HepG2 (cell line): ENCODE data around the gene OPRM1. TPM values are rescaled to one million over a fixed set of nuclear protein-coding genes. Genes with fewer than 3 reads are reported as not detected.
"Not testable (repeated sequence)": the region's sequence is repeated elsewhere in the genome, so short reads cannot be mapped to it uniquely, and the experiment has no call there.

Source experiments
- ATAC-seq: fragments of 200-7000 bp; cut with Tn5 transposase; 3 replicates; pipeline ENCODE4 v1.9.1; 2020; ENCODE audit warnings: mild to moderate bottlenecking, moderate library complexity
- BruUV-seq: library from RNA; stranded (reverse); fragments of 400-500 nt; replicated peaks from 2 replicates; lab custom pipeline; 2021; lab: Mats Ljungman, UMichigan
- CTCF ChIA-PET: fragments of 300-600 bp; formaldehyde crosslinking; extraction: SDS; loops from one replicate; lab custom pipeline; 2021; ENCODE audit warnings: low total read pairs, inconsistent platforms, low intra/inter-chr PET ratio; lab: Yijun Ruan, JAX
- POLR2A ChIA-PET: fragments of 350-600 bp; sonication (Branson Sonifier 250); formaldehyde crosslinking; loops from one replicate; lab custom pipeline; 2020; ENCODE audit warnings: antibody characterized with exemption, inconsistent platforms; lab: Yijun Ruan, JAX
- DNase-seq: peaks from one replicate; pipeline ENCODE4 v3.0.0-alpha.2; 2015; ENCODE audit warnings: low spot score
- FAIRE-seq: peaks from 3 replicates; lab custom pipeline; 2011; peaks lifted over from hg19 to GRCh38; lab: Jason Lieb, UNC
- H2AFZ ChIP-seq: one replicate; pipeline ENCODE4 v1.6.1; 2011; ENCODE audit warnings: low read length, inconsistent platforms
- H3K27ac ChIP-seq: fragments of 300-600 bp; 3 replicates; pipeline ENCODE4 v1.8.0; 2011; ENCODE audit warnings: mixed run types, mild to moderate bottlenecking, mixed read lengths, low read length, inconsistent platforms; ENCODE audit not compliant: insufficient read depth; ENCODE audit errors: extremely low read length
- H3K27me3 ChIP-seq, 2 experiments: fragments of 200-600 bp in 1 of 2; 2 replicates in 1 of 2; 3 replicates in 1 of 2; pipeline versions ENCODE4 v1.6.0 to v1.8.0; 2011; ENCODE audit warnings: low read length in 2 of 2, mild to moderate bottlenecking in 2 of 2, moderate library complexity in 2 of 2, inconsistent platforms in 1 of 2; ENCODE audit not compliant: insufficient read depth in 2 of 2, control insufficient read depth in 1 of 2
- H3K36me3 ChIP-seq, 2 experiments: fragments of 200-600 bp in 1 of 2; replicated peaks in 1 of 2; 2 replicates in 1 of 2; 3 replicates in 1 of 2; pipeline versions ENCODE4 v1.5.1 to v1.8.0; 2011; ENCODE audit warnings: low read length in 2 of 2, inconsistent platforms in 1 of 2; ENCODE audit not compliant: insufficient read depth in 2 of 2, control insufficient read depth in 1 of 2
- H3K4me1 ChIP-seq: 2 replicates; pipeline ENCODE4 v1.5.1; 2012; ENCODE audit warnings: low read length, inconsistent platforms; ENCODE audit not compliant: insufficient read depth
- H3K4me2 ChIP-seq: 2 replicates; pipeline ENCODE4 v1.6.0; 2011; ENCODE audit warnings: low read depth, low read length, inconsistent platforms
- H3K4me3 ChIP-seq, 3 experiments: fragments of 200-600 bp in 1 of 3; sonication (generic), shearing (Covaris generic) in 1 of 3; replicated peaks in 1 of 3; 2 replicates each; pipeline ENCODE4 v1.5.1; 2011 to 2016; ENCODE audit warnings: low read length in 3 of 3, inconsistent platforms in 2 of 3, low read depth in 2 of 3, mild to moderate bottlenecking in 2 of 3, control low read depth in 1 of 3, mixed read lengths in 1 of 3; ENCODE audit not compliant: insufficient read depth in 1 of 3
- H3K79me2 ChIP-seq: one replicate; pipeline ENCODE4 v1.6.1; 2011; ENCODE audit warnings: low read length, inconsistent platforms; ENCODE audit not compliant: insufficient read depth
- H3K9ac ChIP-seq: 2 replicates; pipeline ENCODE4 v1.6.0; 2011; ENCODE audit warnings: mild to moderate bottlenecking, low read depth, low read length, inconsistent platforms; ENCODE audit not compliant: insufficient read depth
- H3K9me3 ChIP-seq: 2 replicates; pipeline ENCODE4 v1.5.1; 2012; ENCODE audit warnings: mild to moderate bottlenecking, low read length
- H4K20me1 ChIP-seq: 2 replicates; pipeline ENCODE4 v1.6.0; 2011; ENCODE audit warnings: inconsistent platforms, mild to moderate bottlenecking, low read length, moderate library complexity; ENCODE audit not compliant: insufficient read depth
- BHLHE40 ChIP-seq: IDR thresholded peaks from 2 replicates; pipeline ENCODE4 v1.6.1; 2011; ENCODE audit warnings: low read length, improper control_type of control experiment
- WGBS: methylation state at CpG from one replicate; pipeline ENCODE4 v1.1.6; 2017; ENCODE audit warnings: low lambda C conversion rate; 5-methylcytosine and 5-hydroxymethylcytosine counted together
- in situ Hi-C: cut with HindIII; loops from 2 replicates; pipeline ENCODE4 v1.10.0; 2017; ENCODE audit warnings: low pct_unique_long_range_greater_than_20kb; ENCODE audit not compliant: extremely low pct_ligation_motif_present
- intact Hi-C: fragments of 100-400 bp; cut with micrococcal nuclease; formaldehyde crosslinking; loops from one replicate; pipeline ENCODE4 v1.10.0; 2022; ENCODE audit not compliant: unreplicated experiment
- polyA plus RNA-seq, 8 experiments: library from polyadenylated mRNA; depleted of rRNA in 3 of 8; stranded (reverse) in 7 of 8; unstranded in 1 of 8; fragments of >200 nt; fragmentation: Illumina TruSeq in 4 of 8; extraction: Trizol in 4 of 8; gene quantifications; 2 replicates each; pipeline versions ENCODE4 v1.2.1 to v1.2.3, GENCODE V29; 2011 to 2016; ENCODE audit warnings: low read depth in 4 of 8, missing spikeins in 1 of 8, mixed read lengths in 1 of 8; ENCODE audit not compliant: insufficient read depth in 1 of 8
- total RNA-seq, 5 experiments: library from RNA; depleted of rRNA; stranded (reverse); fragments of >200 nt; fragmentation: Illumina TruSeq; extraction: Trizol; gene quantifications; 2 replicates each; pipeline ENCODE4 v1.2.3, GENCODE V29; 2016; ENCODE audit warnings: low read depth in 1 of 5
- TF ChIP-seq, protein P1 (sequence below): sonication (generic); formaldehyde crosslinking; IDR thresholded peaks from 2 replicates; pipeline ENCODE4 v1.4.0; 2020; ENCODE audit warnings: missing genetic modification reagents, borderline replicate concordance

Gene OPRM1
- total and polyA plus RNA-seq, 2 of the 13 experiments (the other 11 are each of a cell fraction or from before 2014, with no cell fraction given), result not detected

DNA sequence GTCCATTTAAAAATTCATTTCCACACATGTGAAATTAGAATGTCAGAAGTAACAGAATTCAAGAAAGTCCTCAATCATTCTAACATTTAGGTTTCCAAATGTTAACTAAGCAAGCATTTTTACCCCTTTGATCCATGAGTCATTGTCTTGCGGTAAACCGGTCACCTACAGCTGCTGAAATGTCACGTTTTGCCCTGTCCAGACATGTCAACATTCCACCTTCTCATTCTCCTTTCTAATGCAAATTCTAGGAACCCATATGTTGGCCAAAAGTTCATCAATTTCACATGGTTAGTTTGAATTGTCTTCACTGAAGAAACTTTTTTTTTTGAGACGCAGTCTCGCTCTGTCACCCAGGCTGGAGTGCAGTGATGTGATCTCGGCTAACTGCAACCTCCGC lies 200.4 kb downstream of the OPRM1 start:
- no peak overlapping the region for H3K4me2 ChIP-seq
- TF ChIP-seq BHLHE40, result 0 out of 2 replicates have a peak, but pooled peaks have one; percentile 46
- TF ChIP-seq, protein P1, sequence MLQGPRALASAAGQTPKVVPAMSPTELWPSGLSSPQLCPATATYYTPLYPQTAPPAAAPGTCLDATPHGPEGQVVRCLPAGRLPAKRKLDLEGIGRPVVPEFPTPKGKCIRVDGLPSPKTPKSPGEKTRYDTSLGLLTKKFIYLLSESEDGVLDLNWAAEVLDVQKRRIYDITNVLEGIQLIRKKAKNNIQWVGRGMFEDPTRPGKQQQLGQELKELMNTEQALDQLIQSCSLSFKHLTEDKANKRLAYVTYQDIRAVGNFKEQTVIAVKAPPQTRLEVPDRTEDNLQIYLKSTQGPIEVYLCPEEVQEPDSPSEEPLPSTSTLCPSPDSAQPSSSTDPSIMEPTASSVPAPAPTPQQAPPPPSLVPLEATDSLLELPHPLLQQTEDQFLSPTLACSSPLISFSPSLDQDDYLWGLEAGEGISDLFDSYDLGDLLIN (CRISPR knock-in tag), result no peak
- no peaks in the 10 kb centered on the region for H3K79me2 ChIP-seq
- DNase-seq (no peak), ATAC-seq (no peak), FAIRE-seq (no peak)
- no TSS peak for BruUV-seq
- no peak overlapping the region for H2AFZ ChIP-seq
- no peaks in the 10 kb centered on the region for H3K9me3 ChIP-seq
- no peaks in the 10 kb centered on the region for H4K20me1 ChIP-seq
- ChIA-PET POLR2A (no interaction called here), CTCF (no interaction called here)
- WGBS, result 45% methylated on average over 7 of the region's 7 CpGs
- no peak overlapping the region for H3K4me3 ChIP-seq
- intact Hi-C loops (no loop called here), in situ Hi-C loops (no loop called here)
- H3K9ac ChIP-seq, result no peak overlapping the region
- no peaks in the 10 kb centered on the region for H3K4me1 ChIP-seq
- H3K27me3 ChIP-seq, result peaks cover 0 to 24% of the 10 kb centered on the region in 2 experiments; a peak in 2 of 5 replicates
- H3K36me3 ChIP-seq, result no peaks in the 10 kb centered on the region
- no peak overlapping the region for H3K27ac ChIP-seq

DNA sequence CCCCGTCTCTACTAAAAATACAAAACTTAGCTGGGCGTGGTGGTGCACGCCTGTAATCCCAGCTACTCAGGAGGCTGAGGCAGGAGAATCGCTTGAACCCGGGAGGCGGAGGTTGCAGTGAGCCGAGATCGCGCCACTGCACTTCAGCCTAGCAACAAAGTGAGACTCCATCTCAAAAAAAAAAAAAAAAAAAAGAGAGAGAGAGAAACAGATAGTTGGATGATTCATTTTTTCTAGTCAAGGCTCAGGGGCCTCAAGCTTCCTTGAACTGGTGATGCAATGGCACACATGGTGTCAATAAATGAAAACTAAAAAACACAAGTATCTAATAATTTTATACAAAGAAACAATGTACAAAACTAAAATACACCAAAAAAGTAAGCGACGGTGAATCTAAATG lies 202.0 kb downstream of the OPRM1 start:
- DNase-seq, H3K4me1 ChIP-seq, intact Hi-C loops, H3K4me3 ChIP-seq, ATAC-seq, BruUV-seq, H4K20me1 ChIP-seq, H2AFZ ChIP-seq, CTCF ChIA-PET, H3K4me2 ChIP-seq, FAIRE-seq, in situ Hi-C loops, H3K36me3 ChIP-seq, H3K79me2 ChIP-seq, POLR2A ChIA-PET, H3K27ac ChIP-seq, H3K9me3 ChIP-seq, H3K9ac ChIP-seq: not testable (repeated sequence)
- H3K27me3 ChIP-seq, result peaks cover 0 to 28% of the 10 kb centered on the region in 2 experiments; a peak in 2 of 5 replicates
- 55% methylated on average over 11 of the region's 11 CpGs for WGBS
